Mucosa of descending colon (tissue), 3 donors: ENCODE measurements around the gene TMEM170A. TPM values are rescaled to one million over a fixed set of nuclear protein-coding genes. Genes with fewer than 3 reads are reported as not detected.
"Not testable (repeated sequence)": the region's sequence is repeated elsewhere in the genome, so short reads cannot be mapped to it uniquely, and the experiment has no call there.

Source experiments
- ATAC-seq: fragments of 200-7000 bp; cut with Tn5 transposase; one replicate; pipeline ENCODE4 v1.9.1; 2020; ENCODE audit warnings: mild to moderate bottlenecking, moderate library complexity
- DNase-seq, 3 donors: peaks; one replicate each; pipeline ENCODE4 v3.0.0-alpha.2; 2020
- H3K36me3 ChIP-seq: fragments of 200-600 bp; one replicate; pipeline ENCODE4 v1.8.0; 2021; ENCODE audit warnings: low read depth, mild to moderate bottlenecking
- H3K4me1 ChIP-seq: fragments of 200-600 bp; one replicate; pipeline ENCODE4 v1.8.0; 2021; ENCODE audit warnings: low read depth, mild to moderate bottlenecking
- H3K4me3 ChIP-seq: fragments of 200-600 bp; one replicate; pipeline ENCODE4 v1.8.0; 2021; ENCODE audit warnings: mild to moderate bottlenecking
- H3K9me3 ChIP-seq: fragments of 200-600 bp; one replicate; pipeline ENCODE4 v1.8.0; 2021; ENCODE audit warnings: mild to moderate bottlenecking
- intact Hi-C, 2 donors: fragments of 100-400 bp; cut with DNase I in 1 of 2; cut with micrococcal nuclease in 1 of 2; formaldehyde crosslinking; loops; one replicate each; pipeline versions ENCODE4 v1.11.0 to v1.11.1; 2022; cut with DNase I, micrococcal nuclease
- total RNA-seq, 3 donors: library from RNA; stranded (reverse); fragmentation: NEBNext Ultra II Directional in 2 of 3; extraction: Animal tissue kit (Norgen Biotek cat#: 25700) in 2 of 3; gene quantifications; one replicate each; pipeline versions ENCODE4 v1.2.1 to v1.2.4, GENCODE V29; 2021 to 2023
- TF ChIP-seq, protein P1 (sequence below): fragments of 200-600 bp; IDR thresholded peaks from one replicate; pipeline ENCODE4 v1.8.0; 2022; ENCODE audit warnings: antibody characterized with exemption, mild to moderate bottlenecking
- donor health status: DM: no; HTN: no; CAD: no; lungs with moderate emphysema.
- donor health status: DM: no; HTN: no; CAD: no.
- donor health status: DM: no; HTN: yes; CAD: no.

TMEM170A gene
- total RNA-seq, 3 donors from 2014 or later, result 46.7 to 76.8 (median 46.7) TPM

DNA sequence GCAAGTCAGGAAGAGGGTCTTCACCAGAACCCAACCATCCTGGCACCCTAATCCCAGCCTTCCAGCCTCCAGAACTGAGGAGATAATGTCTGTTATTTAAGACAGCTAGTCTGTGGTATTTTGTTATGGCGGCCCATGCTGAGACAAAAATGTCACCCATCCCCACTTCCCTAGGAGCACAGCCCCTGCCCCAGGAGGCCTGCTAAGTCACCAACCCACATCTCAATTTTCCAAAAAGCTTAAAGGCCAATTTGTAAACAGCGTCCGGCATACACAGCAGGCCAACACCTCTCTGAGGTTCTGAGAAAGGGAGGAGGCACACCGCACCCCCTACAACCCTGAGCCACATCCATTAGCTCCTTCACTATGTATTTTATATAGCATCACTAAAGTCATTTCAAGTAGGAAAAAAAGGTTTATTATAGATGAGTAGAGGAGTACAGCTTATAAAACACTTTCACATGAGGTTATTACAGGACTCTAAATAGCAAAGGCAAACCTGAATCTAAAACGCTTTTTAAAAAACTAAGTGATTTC, 6.9 kb downstream of the TMEM170A start:
- H3K36me3 ChIP-seq, result no peaks in the 10 kb centered on the region
- H3K4me1 ChIP-seq, result peaks cover 80% of the 10 kb centered on the region
- DNase-seq (peak in 1 of 3 donors; percentile 43), ATAC-seq (peak; percentile 61)
- TF ChIP-seq, protein P1, sequence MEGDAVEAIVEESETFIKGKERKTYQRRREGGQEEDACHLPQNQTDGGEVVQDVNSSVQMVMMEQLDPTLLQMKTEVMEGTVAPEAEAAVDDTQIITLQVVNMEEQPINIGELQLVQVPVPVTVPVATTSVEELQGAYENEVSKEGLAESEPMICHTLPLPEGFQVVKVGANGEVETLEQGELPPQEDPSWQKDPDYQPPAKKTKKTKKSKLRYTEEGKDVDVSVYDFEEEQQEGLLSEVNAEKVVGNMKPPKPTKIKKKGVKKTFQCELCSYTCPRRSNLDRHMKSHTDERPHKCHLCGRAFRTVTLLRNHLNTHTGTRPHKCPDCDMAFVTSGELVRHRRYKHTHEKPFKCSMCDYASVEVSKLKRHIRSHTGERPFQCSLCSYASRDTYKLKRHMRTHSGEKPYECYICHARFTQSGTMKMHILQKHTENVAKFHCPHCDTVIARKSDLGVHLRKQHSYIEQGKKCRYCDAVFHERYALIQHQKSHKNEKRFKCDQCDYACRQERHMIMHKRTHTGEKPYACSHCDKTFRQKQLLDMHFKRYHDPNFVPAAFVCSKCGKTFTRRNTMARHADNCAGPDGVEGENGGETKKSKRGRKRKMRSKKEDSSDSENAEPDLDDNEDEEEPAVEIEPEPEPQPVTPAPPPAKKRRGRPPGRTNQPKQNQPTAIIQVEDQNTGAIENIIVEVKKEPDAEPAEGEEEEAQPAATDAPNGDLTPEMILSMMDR, result no peak
- intact Hi-C loops, result no loop called here
- H3K9me3 ChIP-seq, result no peaks in the 10 kb centered on the region
- no peak overlapping the region for H3K4me3 ChIP-seq

DNA sequence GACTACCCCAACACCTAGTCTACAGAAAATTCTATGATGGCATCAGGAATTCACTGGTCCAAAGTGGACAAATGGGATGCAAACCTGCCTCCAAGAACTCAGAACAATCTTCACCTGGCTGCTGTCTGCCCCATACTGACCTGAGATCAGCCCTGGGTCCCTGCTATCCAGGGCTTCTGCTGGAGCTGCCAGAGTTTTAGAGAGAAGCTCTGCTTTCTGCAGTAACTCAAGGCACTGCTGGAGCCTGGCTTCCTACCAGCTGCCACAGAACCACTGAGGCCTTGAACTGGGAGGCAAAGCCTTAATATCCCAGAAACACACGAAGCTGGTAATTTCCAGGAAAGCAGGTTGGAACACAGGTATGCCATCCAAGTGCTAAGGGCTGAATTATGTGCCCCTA, 7.5 kb downstream of the TMEM170A start:
- ATAC-seq, result no peak
- H3K36me3 ChIP-seq, result no peaks in the 10 kb centered on the region
- peaks cover 77% of the 10 kb centered on the region for H3K4me1 ChIP-seq
- no peak for DNase-seq
- TF ChIP-seq, protein P1, result no peak
- no peaks in the 10 kb centered on the region for H3K9me3 ChIP-seq
- intact Hi-C loops, result no loop called here
- H3K4me3 ChIP-seq, result no peak overlapping the region

DNA sequence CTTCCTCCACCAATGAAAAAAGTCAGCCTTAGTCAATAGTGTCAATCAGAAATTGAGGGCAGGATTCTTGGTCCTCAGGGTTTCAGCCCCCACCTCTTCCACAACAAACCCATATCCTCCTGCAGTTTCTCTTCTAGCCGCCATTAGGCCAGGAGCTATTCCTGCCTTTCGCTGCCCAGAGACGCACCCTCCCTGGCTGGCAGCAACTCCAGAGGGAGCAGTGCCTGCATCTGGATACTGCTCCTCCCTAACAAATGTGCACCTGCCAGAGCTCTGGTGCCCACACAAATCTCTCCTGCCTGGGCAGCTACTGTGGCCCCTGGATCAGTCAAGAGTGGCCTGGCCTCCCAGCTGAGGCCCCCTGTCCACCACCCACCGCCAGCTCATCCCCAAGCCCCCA, 8.0 kb downstream of the TMEM170A start:
- H3K36me3 ChIP-seq, intact Hi-C loops, H3K9me3 ChIP-seq, H3K4me3 ChIP-seq, DNase-seq: not testable (repeated sequence)
- peak; percentile 57 for ATAC-seq
- peaks cover 72% of the 10 kb centered on the region for H3K4me1 ChIP-seq

DNA sequence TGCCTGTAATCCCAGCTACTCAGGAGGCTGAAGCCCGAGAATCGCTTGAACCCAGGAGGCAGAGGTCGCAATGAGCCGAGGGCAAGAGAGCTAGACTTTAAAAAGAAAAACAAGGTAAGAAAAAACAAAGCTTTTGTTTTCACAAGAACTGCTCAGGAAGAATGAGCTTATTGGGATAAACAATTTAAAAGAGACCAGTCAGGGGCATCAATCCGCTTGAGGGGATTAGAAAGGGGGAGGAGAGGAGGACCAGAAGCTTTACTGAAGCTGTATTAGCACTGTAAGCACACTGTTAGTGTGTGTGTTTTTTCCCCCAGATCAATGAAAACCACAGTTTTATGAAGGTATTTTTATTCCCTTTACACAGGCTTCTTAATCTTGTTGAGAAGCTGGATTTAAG, 8.8 kb downstream of the TMEM170A start:
- no peaks in the 10 kb centered on the region for H3K36me3 ChIP-seq
- TF ChIP-seq, protein P1, result no peak
- H3K4me1 ChIP-seq, result peaks cover 64% of the 10 kb centered on the region
- H3K9me3 ChIP-seq, result no peaks in the 10 kb centered on the region
- no peak overlapping the region for H3K4me3 ChIP-seq
- intact Hi-C loops, result no loop called here
- no peak for ATAC-seq
- no peak for DNase-seq

DNA sequence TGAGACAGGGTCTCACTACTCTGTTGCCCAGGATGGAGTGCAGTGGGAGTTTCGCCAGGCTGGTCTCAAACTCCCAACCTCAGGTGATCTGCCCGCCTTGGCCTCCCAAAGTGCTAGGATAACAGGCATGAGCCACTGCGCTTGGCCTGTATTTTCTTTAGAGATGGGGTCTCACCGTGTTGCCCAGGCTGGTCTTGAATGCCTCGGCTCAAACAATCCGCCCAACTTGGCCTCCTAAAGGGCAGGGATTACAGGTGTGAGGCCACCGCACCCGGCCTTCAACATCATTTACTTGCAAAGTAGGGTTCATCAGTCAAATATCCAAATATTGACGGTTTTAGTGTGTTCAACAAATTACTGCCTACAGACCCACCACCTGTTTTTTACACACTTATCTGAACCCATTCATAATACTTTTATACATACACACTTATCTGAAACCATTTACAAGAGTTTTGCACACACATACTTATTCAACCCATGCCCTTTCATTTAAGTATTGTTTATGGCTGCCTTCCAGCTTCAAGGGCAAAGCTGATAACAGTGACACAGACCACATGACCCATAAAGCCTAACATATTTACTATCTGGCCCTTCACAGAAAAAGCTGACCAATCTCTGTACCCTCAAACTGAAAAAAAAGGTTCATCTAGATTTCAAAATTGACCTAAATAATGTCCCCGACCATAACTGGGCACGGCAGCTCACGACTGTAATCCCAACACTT, 11.9 kb downstream of the TMEM170A start:
- Histone ChIP-seq H3K9me3 (no peaks in the 10 kb centered on the region), H3K4me1 (peaks cover 38% of the 10 kb centered on the region), H3K36me3 (no peaks in the 10 kb centered on the region), H3K4me3 (no peak overlapping the region)
- ATAC-seq, result peak; percentile 42
- intact Hi-C loops, result no loop called here
- TF ChIP-seq, protein P1, result no peak
- DNase-seq, result no peak

DNA sequence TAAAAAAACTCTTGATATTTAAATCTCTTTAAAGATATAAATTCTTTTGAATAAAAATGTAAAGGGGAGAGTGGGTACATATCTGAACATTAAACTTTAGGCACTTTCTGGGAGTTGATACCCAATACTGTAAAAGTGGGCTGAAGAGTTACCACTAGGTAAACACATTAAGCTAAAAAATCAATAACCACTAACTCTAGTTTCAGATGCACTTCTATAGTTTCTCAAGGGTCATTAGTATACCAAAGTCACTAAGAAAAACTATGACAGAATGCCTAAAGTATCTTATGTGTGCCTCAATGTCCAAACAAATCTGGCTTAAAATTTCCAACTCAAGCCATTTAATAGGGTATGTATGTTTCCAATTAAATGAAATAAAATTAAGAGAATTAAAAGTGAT, 18.1 kb downstream of the TMEM170A start:
- Histone ChIP-seq H3K36me3 (no peaks in the 10 kb centered on the region), H3K9me3 (no peaks in the 10 kb centered on the region), H3K4me3 (no peak overlapping the region), H3K4me1 (no peaks in the 10 kb centered on the region)
- DNase-seq (no peak), ATAC-seq (no peak)
- intact Hi-C loops, result no loop called here
- TF ChIP-seq, protein P1, result no peak
